ENCODE results near the gene RMDN2. TPM values are rescaled to one million over a fixed set of nuclear protein-coding genes. Genes with fewer than 3 reads are reported as not detected.

The RMDN2 gene
- total RNA-seq, 2 experiments from 2014 or later: 1.8 to 2.1 TPM

- DNase-seq: no peak
- Mint-ChIP-seq H3K27ac (no peak overlapping the region), H3K27me3 (peaks cover 9% of the 10 kb centered on the region), H3K36me3 (no peaks in the 10 kb centered on the region), H3K4me1 (ENCODE audit: low read depth) (no peaks in the 10 kb centered on the region), H3K4me3 (no peak overlapping the region), H3K9me3 (no peaks in the 10 kb centered on the region)
- ChIA-PET POLR2A (no interaction called here), CTCF (interaction anchor here (0.9 kb wide), 1 partner anchor 11 kb away, joined by 3 read pairs; no protein-coding TSS in a partner anchor)
- intact Hi-C loops (cut with micrococcal nuclease): no loop called here
Measured at GRCh38 chr2:38065502-38066135, 140.5 kb downstream of the RMDN2 start.

DNA sequence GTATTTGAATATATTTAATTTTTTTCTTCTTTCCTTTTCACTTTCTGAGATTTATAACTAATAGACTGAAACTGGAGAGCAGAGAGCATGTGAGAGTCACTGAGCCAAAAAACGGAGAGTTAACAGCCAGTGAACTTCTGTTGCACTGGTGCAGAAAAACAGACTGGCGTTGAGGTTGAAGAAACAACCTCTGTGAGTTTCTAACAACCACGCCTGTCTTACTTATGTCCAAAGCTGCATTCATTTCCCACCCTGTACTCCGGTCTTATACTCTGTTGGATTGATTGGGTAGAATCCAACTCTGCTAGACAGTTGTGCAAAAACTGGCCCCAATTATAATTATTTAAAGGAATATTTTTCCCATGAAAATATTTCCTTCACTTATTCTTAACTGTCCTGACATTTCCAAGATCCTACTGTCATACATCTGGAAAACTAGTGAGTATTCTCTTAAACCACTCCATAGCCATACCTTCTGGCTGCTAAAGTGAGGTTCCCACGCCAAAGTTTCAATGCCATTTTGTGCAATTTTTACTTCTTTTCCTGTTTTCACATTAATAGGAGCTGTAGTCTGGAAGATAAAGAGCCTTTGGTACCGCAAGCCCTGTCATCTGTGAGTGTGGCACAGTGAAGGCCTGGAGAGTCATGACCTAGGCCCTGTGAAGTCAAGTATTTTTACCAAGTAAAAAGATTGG, 141.5 kb downstream of the RMDN2 start:
- H3K4me3 Mint-ChIP-seq: no peak overlapping the region
- intact Hi-C loops (cut with micrococcal nuclease): no loop called here
- no peak overlapping the region for H3K27ac Mint-ChIP-seq
- no peaks in the 10 kb centered on the region for H3K36me3 Mint-ChIP-seq
- H3K27me3 Mint-ChIP-seq: peaks cover 12% of the 10 kb centered on the region
- H3K9me3 Mint-ChIP-seq: no peaks in the 10 kb centered on the region
- H3K4me1 Mint-ChIP-seq (ENCODE audit: low read depth): no peaks in the 10 kb centered on the region
- CTCF ChIA-PET: no interaction called here
- no peak for DNase-seq
- POLR2A ChIA-PET: no interaction called here

Other genes starting within 250 kb of the RMDN2 start
- 1 to 10 TPM; 3.3 to 4.3 TPM for gene CYP1B1, start 150.9 kb downstream of the RMDN2 start, total RNA-seq